Measurements from ENCODE around the gene ARID1A. TPM values are rescaled to one million over a fixed set of nuclear protein-coding genes. Genes with fewer than 3 reads are reported as not detected.
A peak's percentile ranks its signal among the peaks of the same experiment; 100 is the strongest.

Gene ARID1A
- total and polyA plus RNA-seq, 2 of the 4 experiments (the other 2 are of a cell fraction), result 14.0 to 40.7 TPM

DNA sequence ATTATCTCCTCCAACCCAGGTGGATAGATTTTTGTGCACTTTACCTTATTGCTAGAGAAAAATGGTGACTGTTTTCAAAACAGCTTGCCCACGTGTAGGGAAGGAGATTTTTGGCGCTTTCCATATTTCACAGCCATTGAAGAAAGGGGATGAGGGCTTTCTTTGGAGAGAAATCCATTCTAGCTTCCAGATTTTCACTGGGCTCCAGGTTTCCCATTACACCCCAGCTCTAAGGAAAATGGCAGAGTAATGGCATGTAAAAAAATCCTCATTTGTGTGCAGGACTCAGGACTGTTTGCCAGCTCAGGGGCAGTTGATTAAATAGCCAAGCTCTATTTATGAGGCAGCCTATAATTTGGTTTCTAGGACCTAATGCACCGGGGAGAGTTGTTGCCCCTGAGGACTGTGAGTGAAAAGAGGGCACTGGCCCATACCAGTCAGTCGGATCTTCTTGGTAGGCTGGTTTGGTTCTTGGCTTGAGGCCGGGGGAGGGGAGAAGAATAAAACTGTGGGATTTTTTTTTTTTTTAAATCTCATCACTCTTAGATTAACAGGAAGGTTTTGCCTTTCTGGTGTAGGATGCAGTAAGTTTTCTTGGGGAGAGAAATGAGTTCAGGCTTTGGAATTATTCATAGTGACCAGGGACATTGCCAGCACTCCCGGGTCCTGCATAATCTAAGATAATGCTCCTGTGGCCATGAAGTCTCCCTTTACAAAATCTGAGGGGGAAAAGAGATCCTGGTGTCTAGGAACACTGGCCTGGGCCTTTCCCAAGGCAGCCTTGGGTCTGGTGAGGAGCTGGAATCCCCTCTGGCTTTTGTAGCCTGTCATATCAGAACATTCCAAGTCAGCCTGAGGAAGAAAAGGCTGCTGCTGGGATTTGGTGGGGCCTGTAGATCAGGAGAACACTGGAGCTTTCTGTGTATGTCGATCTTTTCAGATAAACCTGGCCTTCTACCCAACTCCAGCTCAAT lies 1.9 kb upstream of the ARID1A start:
- dilution Hi-C loops (cut with HindIII; ENCODE audit: low sequenced_read_pairs, unreplicated experiment), result no loop called here
- no peak for DNase-seq
- in situ Hi-C loops (cut with MboI; ENCODE audit: low sequenced_read_pairs), result loop anchor here (5.0 kb wide), 1 partner anchor 93 kb away; the partner anchor contains the start of gene PIGV
- no peak for TF ChIP-seq MAZ (IDR thresholded peaks at IDR 0.05; ENCODE audit: borderline replicate concordance, low read depth, low read length)
- no peak for TF ChIP-seq CEBPB (IDR thresholded peaks at IDR 0.05; ENCODE audit: low read depth, low read length)
- TF ChIP-seq BHLHE40 (IDR thresholded peaks at IDR 0.05; ENCODE audit: low read depth, low read length), result no peak
- no peak for TF ChIP-seq ELK1 (IDR thresholded peaks at IDR 0.05; ENCODE audit: borderline replicate concordance, low read depth, low read length)
- TF ChIP-seq RCOR1 (IDR thresholded peaks at IDR 0.05; ENCODE audit: insufficient replicate concordance, low read length), result no peak
- TF ChIP-seq, protein P1, sequence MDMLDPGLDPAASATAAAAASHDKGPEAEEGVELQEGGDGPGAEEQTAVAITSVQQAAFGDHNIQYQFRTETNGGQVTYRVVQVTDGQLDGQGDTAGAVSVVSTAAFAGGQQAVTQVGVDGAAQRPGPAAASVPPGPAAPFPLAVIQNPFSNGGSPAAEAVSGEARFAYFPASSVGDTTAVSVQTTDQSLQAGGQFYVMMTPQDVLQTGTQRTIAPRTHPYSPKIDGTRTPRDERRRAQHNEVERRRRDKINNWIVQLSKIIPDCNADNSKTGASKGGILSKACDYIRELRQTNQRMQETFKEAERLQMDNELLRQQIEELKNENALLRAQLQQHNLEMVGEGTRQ (IDR thresholded peaks at IDR 0.05; ENCODE audit: low read depth, low read length), result no peak
- no peak for TF ChIP-seq POLR2A (IDR thresholded peaks at IDR 0.05; ENCODE audit: low read depth, low read length)
- TF ChIP-seq CHD1 (IDR thresholded peaks at IDR 0.05; ENCODE audit: low read depth, low read length), result no peak
- no peak for TF ChIP-seq RFX5 (IDR thresholded peaks at IDR 0.05; ENCODE audit: low read depth, low read length)
- no peak for TF ChIP-seq FOS (IDR thresholded peaks at IDR 0.05; ENCODE audit: low read depth, low read length)
- TF ChIP-seq CTCF (conservative IDR thresholded peaks at IDR 0.05; ENCODE audit: low read depth, low read length), result no peak
- TF ChIP-seq SMC3 (IDR thresholded peaks at IDR 0.05; ENCODE audit: low read depth, low read length), result no peak

More for the DNA sequence above, 1.9 kb upstream of the ARID1A start:
- Histone ChIP-seq H3K4me3 (ENCODE audit: insufficient read depth, low read depth, low read length) (peak overlapping the region; percentile 47; the same call in 1 of the 2 replicates), H3K4me2 (ENCODE audit: low read depth, low read length) (peak overlapping the region; percentile 94), H2AK5ac (ENCODE audit: low read depth, low read length) (peak overlapping the region; percentile 52), H3K27ac (ENCODE audit: insufficient read depth, low read length) (peak overlapping the region; percentile 83), H3K18ac (ENCODE audit: low read depth, low read length) (peak overlapping the region; percentile 54; the same call in 1 of the 2 replicates), H2AFZ (replicated peaks; ENCODE audit: low read length, poor library complexity) (peak overlapping the region; percentile 47), H3K27me3 (ENCODE audit: control insufficient read depth, insufficient read depth, low read length) (no peaks in the 10 kb centered on the region), H4K20me1 (ENCODE audit: insufficient read depth, low read length) (peaks cover 14% of the 10 kb centered on the region), H2AK9ac (replicated peaks; ENCODE audit: low read depth, low read length, poor library complexity) (peak overlapping the region; percentile 70), H2BK15ac (ENCODE audit: low read depth, low read length) (peak overlapping the region; percentile 26; the same call in 1 of the 3 replicates), H4K5ac (ENCODE audit: low read depth, low read length) (peak overlapping the region; percentile 90), H3K36me3 (ENCODE audit: control insufficient read depth, insufficient read depth, low read length) (no peaks in the 10 kb centered on the region), H4K91ac (ENCODE audit: insufficient read depth, low read depth, low read length) (peak overlapping the region; percentile 81), H3K9ac (ENCODE audit: low read depth, low read length) (peak overlapping the region; percentile 74), H3K9me1 (ENCODE audit: insufficient read depth, low read length) (no peaks in the 10 kb centered on the region), H3K9me3 (ENCODE audit: control insufficient read depth, insufficient read depth, low read length) (no peaks in the 10 kb centered on the region), H4K8ac (ENCODE audit: low read depth in 2 of 2, low read length in 2 of 2) (peak overlapping the region; percentile 35 to 93; a peak in 3 of 4 replicates), H3K79me1 (ENCODE audit: low read depth in 1 of 2, low read length in 2 of 2) (peaks cover 7 to 19% of the 10 kb centered on the region in 2 experiments; a peak in 3 of 4 replicates), H3K14ac (replicated peaks; ENCODE audit: low read depth, low read length) (peak overlapping the region; percentile 98), H2BK20ac (ENCODE audit: low read depth, low read length) (peak overlapping the region; percentile 32), H3K4ac (ENCODE audit: low read depth, low read length) (peak overlapping the region; percentile 87), H3K4me1 (ENCODE audit: control insufficient read depth, insufficient read depth, low read length) (peaks cover 10% of the 10 kb centered on the region), H2BK5ac (ENCODE audit: low read depth, low read length, poor library complexity, severe bottlenecking) (peak overlapping the region; percentile 86), H3K23ac (ENCODE audit: low read depth, low read length) (peak overlapping the region; percentile 98), H2BK120ac (ENCODE audit: low read depth, low read length) (peak overlapping the region; percentile 86), H3K56ac (ENCODE audit: extremely low read depth, insufficient read depth, low read length) (peak overlapping the region; percentile 81)
- WGBS, 2 experiments (ENCODE audit: extremely low coverage in 2 of 2, insufficient read length in 1 of 2), result no CpG with 5 or more reads among the region's 7 CpGs
- ChIA-PET CTCF (interaction anchor here (0.5 to 0.7 kb wide), 4 partner anchors 19 to 551 kb away, joined by 3 to 5 read pairs (median 3); no protein-coding TSS in a partner anchor), POLR2A (ENCODE audit: unreplicated experiment) (interaction anchor here (3.7 kb wide), 1 partner anchor 95 kb away, joined by 13 read pairs; the partner anchor contains the start of gene PIGV)
- intact Hi-C loops (cut with micrococcal nuclease), result loop anchor here (1.0 to 10.0 kb wide), 2 partner anchors 95 to 171 kb away; partner anchors contain the start of gene SFN
- no TSS peak for BruUV-seq (replicated peaks)
- no peak for ATAC-seq (ENCODE audit: low read depth)
